GM13976 (cell line): ENCODE results near the gene PDGFD.

ENCODE experiments used
- DNase-seq: peaks from one replicate; pipeline ENCODE4 v3.0.0; 2012; ENCODE audit warnings: low spot score
- CTCF ChIP-seq: IDR thresholded peaks from 2 replicates; pipeline ENCODE4 v1.5.1; 2012; ENCODE audit warnings: borderline replicate concordance, mild to moderate bottlenecking; ENCODE audit not compliant: insufficient read depth; ENCODE audit errors: extremely low read depth, missing control alignments, control extremely low read depth
- in situ Hi-C: fragments of 300-500 bp; cut with MboI; formaldehyde crosslinking; loops from one replicate; pipeline ENCODE4 v1.12.0; 2022; ENCODE audit warnings: low sequenced_read_pairs, mixed read lengths, inconsistent platforms; ENCODE audit not compliant: unreplicated experiment

Gene PDGFD

GRCh38 chr11:104164028-104164520 lies at the start of gene PDGFD:
PDGFD (minus strand) TSS chr11:104164147.
- DNase-seq: peak; percentile 54
- TF ChIP-seq CTCF: no peak
- in situ Hi-C loops: no loop called here

- no peak for DNase-seq
- no peak for TF ChIP-seq CTCF
- in situ Hi-C loops: no loop called here
These were observed 43.0 kb upstream of the PDGFD start for GRCh38 chr11:104206936-104207335.

- DNase-seq: no peak
- TF ChIP-seq CTCF: no peak
- in situ Hi-C loops: no loop called here
These were observed 41.9 kb upstream of the PDGFD start for GRCh38 chr11:104205838-104206237.

GRCh38 chr11:104200688-104201087 lies 36.7 kb upstream of the PDGFD start:
- in situ Hi-C loops: no loop called here

GRCh38 chr11:104199053-104199452 lies 35.1 kb upstream of the PDGFD start:
- DNase-seq: no peak
- in situ Hi-C loops: no loop called here
- no peak for TF ChIP-seq CTCF

More at GRCh38 chr11:104200688-104201087, 36.7 kb upstream of the PDGFD start:
- no peak for DNase-seq
- no peak for TF ChIP-seq CTCF

- TF ChIP-seq CTCF: no peak
- no peak for DNase-seq
- in situ Hi-C loops: no loop called here
These were observed 34.6 kb upstream of the PDGFD start for GRCh38 chr11:104198576-104198975.

GRCh38 chr11:104191124-104191523 lies 27.2 kb upstream of the PDGFD start:
- in situ Hi-C loops: no loop called here
- TF ChIP-seq CTCF: no peak
- DNase-seq: no peak
